ENCODE results near the gene CC2D1B.

The CC2D1B gene

GRCh38 chr1:52305417-52306226 is 60.4 kb downstream of the CC2D1B start:
- FAIRE-seq (no peak), DNase-seq (ENCODE audit: insufficient read length, low spot score) (no peak)
- TF ChIP-seq POLR2A (IDR thresholded peaks at IDR 0.05; ENCODE audit: low read depth, low read length) = no peak
